Peyer's patch (tissue), 4 donors: Measurements from ENCODE around the gene TNPO3.
A peak's percentile ranks its signal among the peaks of the same experiment; 100 is the strongest.

ENCODE experiments used
- POLR2A ChIP-seq, 2 donors: fragments of 450-650 bp; IDR thresholded peaks; one replicate each; pipeline ENCODE4 v1.5.1; 2017; ENCODE audit warnings: antibody characterized with exemption in 2 of 2, mild to moderate bottlenecking in 2 of 2, moderate library complexity in 2 of 2
- TF ChIP-seq, protein P1 (sequence below), 6 experiments: fragments of 450-650 bp in 4 of 6; fragments of 200-600 bp in 2 of 6; sonication (generic) in 1 of 6; IDR thresholded peaks; one replicate each; pipeline ENCODE4 v1.5.1; 2017 to 2019; ENCODE audit warnings: antibody characterized with exemption in 6 of 6, mild to moderate bottlenecking in 3 of 6, moderate library complexity in 1 of 6

DNA sequence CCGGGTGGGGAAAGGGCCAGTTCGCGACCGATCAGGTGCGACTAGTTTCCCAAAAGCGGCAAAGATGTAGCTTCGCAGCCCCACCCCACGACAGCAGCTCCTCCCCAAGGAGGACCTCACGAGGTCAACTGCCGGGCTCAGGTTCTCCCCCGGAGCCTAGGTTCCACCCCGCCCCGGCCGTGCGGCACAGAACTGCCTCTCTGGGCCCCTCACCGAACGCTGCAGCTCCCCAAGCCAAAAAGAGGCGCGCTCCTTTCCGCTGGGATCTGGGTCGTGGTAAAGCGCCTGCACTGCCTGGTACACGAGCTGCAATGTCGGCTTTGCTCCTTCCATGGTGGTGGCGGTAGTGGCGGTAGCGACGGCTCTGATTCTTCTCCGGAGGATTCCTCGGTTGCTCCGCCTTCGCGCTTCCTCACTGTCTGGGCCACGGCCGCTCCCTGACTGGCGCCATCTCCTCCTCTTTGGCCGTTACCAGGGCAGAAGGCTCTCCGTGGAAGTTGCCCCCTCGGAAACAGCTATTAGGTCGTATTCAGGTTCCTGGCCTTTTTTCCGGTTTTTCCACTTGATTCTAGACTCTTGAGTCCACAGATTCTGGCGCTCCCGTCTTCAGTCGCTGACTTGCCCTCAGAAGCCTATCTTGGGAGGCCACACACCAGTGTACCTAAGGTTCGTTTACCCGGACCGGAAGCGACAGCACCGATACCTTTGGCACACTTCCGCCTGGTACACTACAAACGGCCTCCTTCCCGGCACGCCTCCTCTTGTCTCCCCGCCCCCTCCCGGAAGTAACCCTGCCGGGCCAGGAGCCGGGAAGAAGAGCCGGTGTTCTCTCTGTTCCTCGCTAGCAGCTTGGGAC, at the start of gene TNPO3:
- peak; percentile 71 to 73 for TF ChIP-seq POLR2A (IDR thresholded peaks at IDR 0.05)
- TF ChIP-seq, protein P1, sequence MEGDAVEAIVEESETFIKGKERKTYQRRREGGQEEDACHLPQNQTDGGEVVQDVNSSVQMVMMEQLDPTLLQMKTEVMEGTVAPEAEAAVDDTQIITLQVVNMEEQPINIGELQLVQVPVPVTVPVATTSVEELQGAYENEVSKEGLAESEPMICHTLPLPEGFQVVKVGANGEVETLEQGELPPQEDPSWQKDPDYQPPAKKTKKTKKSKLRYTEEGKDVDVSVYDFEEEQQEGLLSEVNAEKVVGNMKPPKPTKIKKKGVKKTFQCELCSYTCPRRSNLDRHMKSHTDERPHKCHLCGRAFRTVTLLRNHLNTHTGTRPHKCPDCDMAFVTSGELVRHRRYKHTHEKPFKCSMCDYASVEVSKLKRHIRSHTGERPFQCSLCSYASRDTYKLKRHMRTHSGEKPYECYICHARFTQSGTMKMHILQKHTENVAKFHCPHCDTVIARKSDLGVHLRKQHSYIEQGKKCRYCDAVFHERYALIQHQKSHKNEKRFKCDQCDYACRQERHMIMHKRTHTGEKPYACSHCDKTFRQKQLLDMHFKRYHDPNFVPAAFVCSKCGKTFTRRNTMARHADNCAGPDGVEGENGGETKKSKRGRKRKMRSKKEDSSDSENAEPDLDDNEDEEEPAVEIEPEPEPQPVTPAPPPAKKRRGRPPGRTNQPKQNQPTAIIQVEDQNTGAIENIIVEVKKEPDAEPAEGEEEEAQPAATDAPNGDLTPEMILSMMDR (IDR thresholded peaks at IDR 0.05) = no peak
